ENCODE measurements around the gene FBRSL1.

- no peak for TF ChIP-seq EZH2 (IDR thresholded peaks at IDR 0.05; ENCODE audit: insufficient read depth, low read length)
- no peak for TF ChIP-seq CTCF (IDR thresholded peaks at IDR 0.05; ENCODE audit: insufficient read depth, low read depth, low read length)
Measured at GRCh38 chr12:132482771-132483170, 7.2 kb upstream of the FBRSL1 start.

All from astrocyte (in vitro differentiated cells and primary cell).